Gastrocnemius medialis (tissue), 4 donors: ENCODE measurements around the gene HES1. TPM values are rescaled to one million over a fixed set of nuclear protein-coding genes. Genes with fewer than 3 reads are reported as not detected.

Experiments used
- ATAC-seq, 2 donors: fragments of 150-250 bp; one replicate each; pipeline ENCODE4 v1.9.1; 2016
- DNase-seq, 2 donors: peaks; one replicate each; pipeline ENCODE4 v3.0.0-alpha.2; 2019
- H3K27ac ChIP-seq, 4 donors: fragments of 200-600 bp; sonication (generic); 1 replicate in 1 of 4; 2 replicates in 3 of 4; pipeline ENCODE4 v1.5.1; 2016 to 2018; ENCODE audit warnings: mild to moderate bottlenecking in 2 of 4, moderate library complexity in 1 of 4
- H3K27me3 ChIP-seq, 3 donors: fragments of 200-600 bp; sonication (generic) in 2 of 3; 1 replicate in 1 of 3; 2 replicates in 2 of 3; pipeline versions ENCODE4 v1.5.1 to v1.6.0; 2016 to 2019; ENCODE audit warnings: mild to moderate bottlenecking in 1 of 3, moderate library complexity in 1 of 3
- H3K36me3 ChIP-seq, 2 donors: fragments of 200-600 bp; sonication (generic) in 1 of 2; one replicate each; pipeline ENCODE4 v1.5.1; 2017 to 2018
- H3K4me1 ChIP-seq, 2 donors: fragments of 200-600 bp; sonication (generic) in 1 of 2; one replicate each; pipeline ENCODE4 v1.5.1; 2016 to 2017; ENCODE audit warnings: mild to moderate bottlenecking in 2 of 2
- H3K4me3 ChIP-seq, 4 donors: fragments of 200-600 bp; sonication (generic) in 3 of 4; 1 replicate in 1 of 4; 2 replicates in 3 of 4; pipeline ENCODE4 v1.5.1; 2016 to 2019; ENCODE audit warnings: mild to moderate bottlenecking in 2 of 4
- H3K9me3 ChIP-seq, 3 donors: fragments of 200-600 bp; sonication (generic) in 2 of 3; 1 replicate in 1 of 3; 2 replicates in 2 of 3; pipeline ENCODE4 v1.5.1; 2016 to 2019
- CTCF ChIP-seq, 5 experiments: fragments of 450-650 bp in 3 of 5; fragments of 200-600 bp in 2 of 5; sonication (generic) in 2 of 5; IDR thresholded peaks in 4 of 5; conservative IDR thresholded peaks in 1 of 5; 1 replicate in 4 of 5; 2 replicates in 1 of 5; pipeline ENCODE4 v1.5.1; 2016 to 2019; ENCODE audit warnings: antibody characterized with exemption in 5 of 5, mild to moderate bottlenecking in 3 of 5, moderate library complexity in 3 of 5
- POLR2A ChIP-seq, 2 donors: fragments of 450-650 bp; IDR thresholded peaks; one replicate each; pipeline ENCODE4 v1.6.1; 2017; ENCODE audit warnings: antibody characterized with exemption in 2 of 2, mild to moderate bottlenecking in 2 of 2, moderate library complexity in 2 of 2
- in situ Hi-C, 4 donors: fragments of 200-750 bp; cut with MboI; loops; one replicate each; pipeline versions ENCODE4 v1.15.0 to v1.8.0; 2017; ENCODE audit warnings: low sequenced_read_pairs in 4 of 4
- intact Hi-C: fragments of 100-400 bp; cut with DNase I; formaldehyde crosslinking; loops from one replicate; pipeline ENCODE4 v1.15.1; 2023; ENCODE audit warnings: low total_unique reads
- total RNA-seq, 4 donors: library from RNA; depleted of rRNA; stranded (reverse); fragments of >200 nt; gene quantifications; one replicate each; pipeline versions ENCODE4 v1.1.0 to v1.2.3, GENCODE V29; 2016

HES1 gene
- total RNA-seq, 4 donors from 2014 or later: 9.7 to 38.3 (median 27.8) TPM

- intact Hi-C loops: no loop called here
- no peak for TF ChIP-seq POLR2A (IDR thresholded peaks at IDR 0.05)
- Histone ChIP-seq H3K27ac (no peak overlapping the region), H3K36me3 (no peaks in the 10 kb centered on the region), H3K4me1 (no peaks in the 10 kb centered on the region), H3K4me3 (no peak overlapping the region), H3K9me3 (no peaks in the 10 kb centered on the region), H3K27me3 (no peaks in the 10 kb centered on the region)
- no peak for DNase-seq
- no peak for ATAC-seq
- in situ Hi-C loops: no loop called here
These were observed 18.7 kb upstream of the HES1 start for GRCh38 chr3:194117104-194117845.

DNA sequence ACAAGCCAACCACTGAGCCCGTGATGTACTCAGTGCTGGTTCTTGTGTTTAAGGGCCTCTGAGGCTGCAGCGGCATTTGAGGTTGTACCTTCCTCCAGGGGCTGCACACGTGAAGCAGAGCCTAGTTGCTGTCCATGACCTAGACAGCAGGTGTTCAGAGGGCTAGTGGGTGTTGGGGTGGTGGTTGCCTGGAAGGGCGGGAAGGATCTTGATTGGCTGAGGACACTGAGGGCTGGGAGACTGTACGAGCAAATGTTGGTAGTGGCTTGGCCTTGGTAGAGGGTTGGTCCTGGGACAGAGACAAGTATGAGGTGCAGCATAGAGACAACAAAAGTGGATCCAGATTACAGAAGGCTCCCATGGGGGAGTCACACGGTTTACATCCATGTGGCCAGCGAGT, 17.0 kb upstream of the HES1 start:
- Histone ChIP-seq H3K9me3 (no peaks in the 10 kb centered on the region), H3K4me3 (no peak overlapping the region), H3K27ac (no peak overlapping the region), H3K27me3 (no peaks in the 10 kb centered on the region), H3K36me3 (no peaks in the 10 kb centered on the region), H3K4me1 (no peaks in the 10 kb centered on the region)
- TF ChIP-seq CTCF (IDR thresholded peaks at IDR 0.05 in 4 of 5, conservative IDR thresholded peaks at IDR 0.05 in 1 of 5) (no peak), POLR2A (IDR thresholded peaks at IDR 0.05) (no peak)
- intact Hi-C loops (no loop called here), in situ Hi-C loops (no loop called here)
- DNase-seq (no peak), ATAC-seq (no peak)

DNA sequence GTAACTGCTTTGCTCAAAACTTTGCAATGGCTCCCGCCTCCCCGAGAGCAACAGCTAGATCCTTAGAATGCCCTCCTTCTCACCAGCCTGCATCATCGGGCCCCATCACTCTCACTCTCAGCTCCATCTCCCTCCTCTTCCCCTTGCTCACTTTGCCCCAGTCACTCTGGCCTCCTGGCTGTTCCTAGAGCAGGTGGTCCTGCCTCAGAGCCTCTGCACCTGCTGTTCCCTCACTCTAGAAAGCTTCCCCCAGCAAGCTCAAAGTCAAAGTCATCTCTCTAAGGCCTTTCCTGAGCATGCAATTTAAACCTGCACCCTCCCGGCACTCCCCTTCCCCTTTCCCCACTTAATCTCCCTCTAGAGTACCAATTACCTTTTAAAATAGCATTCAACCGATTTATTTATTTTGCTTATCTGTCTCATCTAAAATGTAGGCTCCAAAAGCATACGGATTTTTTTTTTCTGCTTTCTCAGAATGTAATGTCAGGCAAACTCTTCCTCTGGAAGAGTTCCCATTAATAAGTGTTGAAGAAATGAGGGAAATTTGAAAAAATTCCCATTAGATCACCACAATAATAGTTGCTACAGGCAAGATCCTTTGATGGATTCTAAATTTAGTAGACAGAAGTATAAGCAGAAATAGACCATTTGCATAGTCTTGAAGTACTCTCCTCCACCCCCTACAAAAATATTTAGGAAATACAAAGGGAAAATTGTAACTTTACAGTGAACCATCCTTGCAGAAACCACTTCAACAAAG, 15.9 kb upstream of the HES1 start:
- Histone ChIP-seq H3K27ac (no peak overlapping the region), H3K27me3 (no peaks in the 10 kb centered on the region), H3K4me3 (no peak overlapping the region), H3K4me1 (no peaks in the 10 kb centered on the region), H3K9me3 (no peaks in the 10 kb centered on the region), H3K36me3 (no peaks in the 10 kb centered on the region)
- TF ChIP-seq POLR2A (IDR thresholded peaks at IDR 0.05) (no peak), CTCF (IDR thresholded peaks at IDR 0.05 in 4 of 5, conservative IDR thresholded peaks at IDR 0.05 in 1 of 5) (no peak)
- DNase-seq: no peak
- ATAC-seq: no peak
- intact Hi-C loops: no loop called here
- in situ Hi-C loops: no loop called here

DNA sequence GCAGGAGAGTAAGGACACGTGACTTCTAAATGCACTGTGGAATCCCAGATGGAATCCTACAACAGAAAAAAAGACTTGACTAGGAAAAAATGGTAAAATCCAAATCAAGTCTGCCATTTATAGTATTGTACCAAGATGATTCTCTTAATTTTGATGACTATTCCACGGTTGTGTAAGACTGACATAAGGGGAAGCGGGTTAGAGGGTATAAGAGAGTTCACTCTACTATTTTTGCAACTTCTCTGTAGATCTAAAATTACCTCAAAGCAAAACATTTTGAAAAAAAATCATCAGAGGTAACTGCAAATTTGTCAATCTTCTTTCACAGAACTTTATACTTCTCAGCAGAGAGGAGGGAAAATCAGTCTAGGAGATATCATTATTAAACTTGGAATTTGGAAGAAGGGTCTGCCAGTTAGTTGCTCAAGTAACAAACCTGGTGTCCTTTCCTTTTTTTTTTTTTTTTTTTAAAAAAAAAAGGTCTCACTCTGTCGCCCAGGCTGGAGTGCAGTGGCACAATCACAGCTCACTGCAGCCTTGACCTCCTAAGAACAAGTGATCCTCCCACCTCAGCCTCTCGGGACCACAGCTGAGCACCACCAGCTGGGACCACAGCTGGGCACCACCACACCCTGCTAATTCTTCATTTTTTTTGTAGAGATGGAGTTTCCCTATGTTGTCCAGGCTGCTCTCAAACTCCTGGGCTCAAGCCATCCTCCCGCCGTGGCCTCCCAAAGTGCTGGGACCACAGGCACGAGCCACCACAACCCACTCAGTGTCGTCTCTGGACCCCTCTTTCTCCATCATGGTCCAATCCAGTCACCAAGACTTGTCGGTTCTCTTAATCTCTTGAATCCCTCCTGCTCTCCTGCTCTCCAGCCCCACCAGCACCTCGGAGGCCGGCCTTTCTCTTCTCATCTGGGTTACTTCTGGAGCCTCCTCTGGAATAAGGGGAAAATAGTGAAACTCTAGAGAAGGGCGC, 14.9 kb upstream of the HES1 start:
- in situ Hi-C loops (no loop called here), intact Hi-C loops (no loop called here)
- Histone ChIP-seq H3K36me3 (no peaks in the 10 kb centered on the region), H3K9me3 (no peaks in the 10 kb centered on the region), H3K4me1 (no peaks in the 10 kb centered on the region), H3K27ac (no peak overlapping the region), H3K4me3 (no peak overlapping the region), H3K27me3 (no peaks in the 10 kb centered on the region)
- no peak for ATAC-seq
- DNase-seq: no peak
- TF ChIP-seq POLR2A (IDR thresholded peaks at IDR 0.05): no peak

DNA sequence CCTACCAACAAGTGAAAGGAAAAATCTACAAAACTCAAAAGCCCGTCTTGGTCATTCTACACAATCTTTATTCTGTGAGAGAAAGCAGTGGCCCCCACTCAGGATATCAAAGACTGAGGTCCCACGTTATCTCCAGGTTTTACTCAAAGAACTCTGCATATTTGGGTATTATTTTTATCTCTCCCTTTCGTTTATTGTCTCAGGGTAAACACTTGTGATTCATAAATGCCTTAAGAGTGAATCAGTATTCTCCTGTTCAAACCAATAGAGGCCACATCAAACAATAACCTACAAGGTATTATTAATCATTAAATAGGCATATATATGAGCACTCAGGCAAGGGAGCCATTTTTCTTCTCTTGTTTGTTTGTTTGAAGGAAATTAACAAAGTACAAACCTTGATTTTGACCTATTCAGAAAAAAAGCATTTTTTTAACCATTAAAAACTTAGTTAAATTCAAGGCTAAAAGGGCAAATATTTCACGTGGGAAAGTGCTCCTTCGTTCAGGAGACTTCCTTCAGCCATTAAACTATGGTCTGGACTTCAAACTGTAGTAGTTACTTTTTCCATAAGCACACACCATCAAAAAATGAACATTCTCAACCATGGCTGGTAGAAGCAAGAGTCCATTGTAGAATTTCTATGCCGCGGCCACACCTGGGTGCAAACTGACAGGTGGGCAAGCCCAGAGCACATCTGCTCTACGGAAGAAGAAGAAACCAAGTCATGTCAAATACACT, 13.9 kb upstream of the HES1 start:
- Histone ChIP-seq H3K27ac (no peak overlapping the region), H3K36me3 (no peaks in the 10 kb centered on the region), H3K9me3 (no peaks in the 10 kb centered on the region), H3K27me3 (no peaks in the 10 kb centered on the region), H3K4me1 (no peaks in the 10 kb centered on the region), H3K4me3 (no peak overlapping the region)
- TF ChIP-seq CTCF (IDR thresholded peaks at IDR 0.05 in 4 of 5, conservative IDR thresholded peaks at IDR 0.05 in 1 of 5): no peak
- TF ChIP-seq POLR2A (IDR thresholded peaks at IDR 0.05): no peak
- no peak for DNase-seq
- intact Hi-C loops (no loop called here), in situ Hi-C loops (no loop called here)
- ATAC-seq: no peak
